H9 (cell line): ENCODE measurements around the gene IBA57. TPM values are rescaled to one million over a fixed set of nuclear protein-coding genes. Genes with fewer than 3 reads are reported as not detected.
"Not testable (repeated sequence)": the region's sequence is repeated elsewhere in the genome, so short reads cannot be mapped to it uniquely, and the experiment has no call there.

Source experiments
- DNase-seq: peaks from one replicate; pipeline ENCODE4 v3.0.0-alpha.2; 2017
- H2AFZ ChIP-seq: one replicate; pipeline ENCODE4 v1.6.1; 2013; ENCODE audit warnings: mild to moderate bottlenecking, low read length, control low read depth, moderate library complexity
- H2AK5ac ChIP-seq: 2 replicates; pipeline ENCODE4 v1.6.1; 2013; ENCODE audit warnings: low read length, control low read depth, mixed read lengths; ENCODE audit not compliant: insufficient read length
- H2BK120ac ChIP-seq: one replicate; pipeline ENCODE4 v1.6.1; 2013; ENCODE audit warnings: low read depth, mild to moderate bottlenecking, low read length, control low read depth, inconsistent platforms; ENCODE audit not compliant: poor library complexity, severe bottlenecking
- H2BK12ac ChIP-seq: 2 replicates; pipeline ENCODE4 v1.6.1; 2013; ENCODE audit warnings: low read length, control low read depth, mixed read lengths, low read depth; ENCODE audit not compliant: insufficient read length
- H2BK15ac ChIP-seq: 2 replicates; pipeline ENCODE4 v1.6.1; 2013; ENCODE audit warnings: low read depth, low read length, control low read depth
- H2BK20ac ChIP-seq: one replicate; pipeline ENCODE4 v1.6.1; 2013; ENCODE audit warnings: low read depth, mild to moderate bottlenecking, low read length, control low read depth, inconsistent platforms; ENCODE audit not compliant: poor library complexity, severe bottlenecking
- H2BK5ac ChIP-seq: 2 replicates; pipeline ENCODE4 v1.6.1; 2013; ENCODE audit warnings: low read length, control low read depth, mixed read lengths; ENCODE audit not compliant: insufficient read length
- H3K14ac ChIP-seq: 2 replicates; pipeline ENCODE4 v1.6.1; 2013; ENCODE audit warnings: low read length, control low read depth; ENCODE audit not compliant: insufficient read depth
- H3K18ac ChIP-seq: 2 replicates; pipeline ENCODE4 v1.6.1; 2013; ENCODE audit warnings: low read depth, mild to moderate bottlenecking, mixed read lengths, low read length, control low read depth; ENCODE audit not compliant: insufficient read length
- H3K23ac ChIP-seq: 2 replicates; pipeline ENCODE4 v1.6.1; 2013; ENCODE audit warnings: low read length, control low read depth, mixed read lengths, low read depth; ENCODE audit not compliant: insufficient read length
- H3K23me2 ChIP-seq: 2 replicates; pipeline ENCODE4 v1.6.1; 2013; ENCODE audit warnings: low read depth, mild to moderate bottlenecking, mixed read lengths, low read length, control low read depth; ENCODE audit not compliant: insufficient read length, poor library complexity, severe bottlenecking
- H3K27ac ChIP-seq: 2 replicates; pipeline ENCODE4 v1.5.1; 2013; ENCODE audit warnings: low read length, control low read depth, mixed read lengths, low read depth; ENCODE audit not compliant: insufficient read length
- H3K27me3 ChIP-seq: 2 replicates; pipeline ENCODE4 v1.6.1; 2013; ENCODE audit warnings: low read length, control low read depth, inconsistent platforms; ENCODE audit not compliant: insufficient read depth
- H3K4ac ChIP-seq: 2 replicates; pipeline ENCODE4 v1.6.1; 2013; ENCODE audit warnings: low read depth, mild to moderate bottlenecking, control low read depth, inconsistent platforms, low read length, moderate library complexity
- H3K4me1 ChIP-seq: 2 replicates; pipeline ENCODE4 v1.6.1; 2013; ENCODE audit warnings: low read length, control low read depth, inconsistent platforms; ENCODE audit not compliant: insufficient read depth
- H3K4me2 ChIP-seq: 2 replicates; pipeline ENCODE4 v1.6.1; 2013; ENCODE audit warnings: low read length, control low read depth, mixed read lengths; ENCODE audit not compliant: insufficient read length, insufficient read depth
- H3K56ac ChIP-seq: 2 replicates; pipeline ENCODE4 v1.6.1; 2013; ENCODE audit warnings: low read depth, mild to moderate bottlenecking, mixed read lengths, low read length, control low read depth; ENCODE audit not compliant: insufficient read length
- H3K79me1 ChIP-seq: 2 replicates; pipeline ENCODE4 v1.6.1; 2013; ENCODE audit warnings: low read depth, mild to moderate bottlenecking, moderate library complexity, low read length, control low read depth, inconsistent platforms; ENCODE audit not compliant: insufficient read depth, poor library complexity, severe bottlenecking
- H3K79me2 ChIP-seq: 2 replicates; pipeline ENCODE4 v1.6.1; 2013; ENCODE audit warnings: low read length, control low read depth, inconsistent platforms; ENCODE audit not compliant: insufficient read depth
- H3K9ac ChIP-seq: 2 replicates; pipeline ENCODE4 v1.6.1; 2013; ENCODE audit warnings: low read length, control low read depth, mixed read lengths; ENCODE audit not compliant: insufficient read length; ENCODE audit errors: extremely low read depth
- H3K9me3 ChIP-seq: one replicate; pipeline ENCODE4 v1.6.1; 2013; ENCODE audit warnings: low read depth, low read length, inconsistent platforms; ENCODE audit not compliant: control insufficient read depth
- H3T11ph ChIP-seq: one replicate; pipeline ENCODE4 v1.6.1; 2013; ENCODE audit warnings: mild to moderate bottlenecking, low read length, control low read depth, inconsistent platforms
- H4K20me1 ChIP-seq: one replicate; pipeline ENCODE4 v1.6.1; 2013; ENCODE audit not compliant: control insufficient read depth, insufficient read length, insufficient read depth
- H4K5ac ChIP-seq: 2 replicates; pipeline ENCODE4 v1.6.1; 2013; ENCODE audit warnings: low read depth, mild to moderate bottlenecking, mixed read lengths, low read length, control low read depth; ENCODE audit not compliant: insufficient read length
- H4K8ac ChIP-seq: replicated peaks from 2 replicates; pipeline ENCODE4 v1.6.1; 2013; ENCODE audit warnings: low read length, control low read depth, mixed read lengths, low read depth; ENCODE audit not compliant: insufficient read length
- H4K91ac ChIP-seq: 2 replicates; pipeline ENCODE4 v1.6.1; 2013; ENCODE audit warnings: low read depth, mild to moderate bottlenecking, moderate library complexity, mixed read lengths, low read length, control low read depth; ENCODE audit not compliant: insufficient read length
- H3K27ac Mint-ChIP-seq, 3 experiments: 2 replicates in 2 of 3; 3 replicates in 1 of 3; pipeline ENCODE4 v1.8.0; 2020 to 2021; ENCODE audit warnings: mixed read lengths in 3 of 3, mild to moderate bottlenecking in 1 of 3, moderate library complexity in 1 of 3
- H3K27me3 Mint-ChIP-seq: 2 replicates; pipeline ENCODE4 v1.8.0; 2021; ENCODE audit warnings: low read depth, mild to moderate bottlenecking, moderate library complexity, mixed read lengths
- H3K36me3 Mint-ChIP-seq, 3 experiments: 2 replicates in 2 of 3; 3 replicates in 1 of 3; pipeline ENCODE4 v1.8.0; 2020 to 2021; ENCODE audit warnings: low read depth in 3 of 3, mixed read lengths in 3 of 3; ENCODE audit not compliant: insufficient read depth in 1 of 3
- H3K4me1 Mint-ChIP-seq, 2 experiments: 2 replicates each; pipeline ENCODE4 v1.8.0; 2020; ENCODE audit warnings: mixed read lengths in 2 of 2
- H3K4me3 Mint-ChIP-seq, 2 experiments: 2 replicates in 1 of 2; 3 replicates in 1 of 2; pipeline ENCODE4 v1.8.0; 2020 to 2021; ENCODE audit warnings: mild to moderate bottlenecking in 2 of 2, mixed read lengths in 2 of 2, moderate library complexity in 1 of 2
- H3K9me3 Mint-ChIP-seq, 2 experiments: 2 replicates in 1 of 2; 3 replicates in 1 of 2; pipeline ENCODE4 v1.8.0; 2020; ENCODE audit warnings: mild to moderate bottlenecking in 2 of 2, mixed read lengths in 2 of 2, moderate library complexity in 1 of 2
- WGBS: extraction: QIAGEN DNeasy Blood & Tissue Kit; methylation state at CpG from one replicate; pipeline ENCODE4 v1.1.7; 2013; ENCODE audit warnings: missing lambda C conversion rate, low lambda C conversion rate, mixed read lengths; ENCODE audit not compliant: insufficient read length; ENCODE audit errors: extremely low coverage; 5-methylcytosine and 5-hydroxymethylcytosine counted together
- total RNA-seq: library from RNA; stranded (reverse); gene quantifications from 2 replicates; pipeline ENCODE4 v1.2.1, GENCODE V29; 2021
- TF ChIP-seq, protein P1 (sequence below): fragments of 200-600 bp; sonication (generic); conservative IDR thresholded peaks from 3 replicates; pipeline ENCODE4 v1.8.0; 2021; ENCODE audit warnings: antibody characterized with exemption, mild to moderate bottlenecking

The IBA57 gene
- total RNA-seq, 1 experiment from 2014 or later = 12.6 TPM

DNA sequence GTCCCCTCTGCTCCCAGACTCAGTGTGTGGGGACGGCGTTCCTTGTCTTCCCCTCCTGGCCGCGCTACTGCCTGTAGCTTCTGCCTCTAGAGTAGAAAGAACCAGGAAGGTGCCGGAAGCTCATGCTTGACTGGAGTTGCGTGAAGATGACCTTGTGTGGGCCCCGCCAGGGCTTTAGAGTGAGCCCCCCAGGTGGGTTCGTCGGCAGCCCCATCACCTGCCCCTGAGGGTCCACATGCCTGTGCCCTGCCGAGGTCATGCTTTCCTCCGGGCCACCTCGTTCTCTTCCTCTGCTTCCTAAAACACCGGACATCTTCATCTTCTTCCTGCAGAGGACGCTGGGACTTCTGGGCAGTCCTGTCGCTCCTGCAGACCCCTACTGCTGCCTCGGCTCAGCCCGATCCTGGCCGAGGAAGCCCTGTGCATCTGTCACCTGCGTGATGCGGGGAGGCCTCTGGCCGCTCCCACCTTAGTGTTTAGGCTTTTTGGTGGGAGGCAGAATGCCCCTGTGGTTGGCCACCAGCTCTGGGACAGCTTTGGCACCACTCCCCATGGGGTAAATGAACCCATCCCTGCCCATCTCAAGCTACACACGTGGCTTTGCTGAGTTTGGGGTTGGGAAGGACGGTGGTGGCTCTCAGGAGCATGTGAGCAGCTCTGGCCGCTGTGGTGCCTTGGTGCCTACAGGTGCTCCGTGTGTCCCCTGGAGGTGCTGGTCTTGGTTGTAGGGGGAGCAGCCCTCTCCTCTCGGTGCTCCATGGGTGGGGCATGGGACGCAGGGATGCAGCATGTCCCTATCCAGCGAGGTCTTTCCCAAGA is 54.6 kb downstream of the IBA57 start:
- Histone ChIP-seq H3K23me2 (no peaks in the 10 kb centered on the region), H2BK15ac (no peak overlapping the region), H3K9me3 (no peaks in the 10 kb centered on the region), H2AFZ (no peak overlapping the region), H3T11ph (no peak overlapping the region), H2BK12ac (no peak overlapping the region), H3K9ac (no peak overlapping the region), H3K23ac (no peak overlapping the region), H4K91ac (no peak overlapping the region), H2BK5ac (no peak overlapping the region), H3K27me3 (no peaks in the 10 kb centered on the region), H3K4ac (no peak overlapping the region), H3K79me2 (no peaks in the 10 kb centered on the region), H3K4me1 (no peaks in the 10 kb centered on the region), H2BK120ac (no peak overlapping the region), H4K8ac (no peak overlapping the region), H4K5ac (no peak overlapping the region), H3K4me2 (no peak overlapping the region), H3K18ac (no peak overlapping the region), H3K27ac (no peak overlapping the region), H4K20me1 (no peaks in the 10 kb centered on the region), H2BK20ac (no peak overlapping the region), H2AK5ac (no peak overlapping the region), H3K14ac (no peak overlapping the region), H3K79me1 (no peaks in the 10 kb centered on the region), H3K56ac (no peak overlapping the region)
- no CpG with 5 or more reads among the region's 28 CpGs for whole genome bisulfite sequencing
- peaks cover 55 to 87% (median 84%) of the 10 kb centered on the region in 3 experiments for H3K36me3 Mint-ChIP-seq
- peaks cover 0 to 2% of the 10 kb centered on the region in 2 experiments; a peak in 1 of 4 replicates for H3K4me1 Mint-ChIP-seq
- no peaks in the 10 kb centered on the region for H3K27me3 Mint-ChIP-seq
- TF ChIP-seq, protein P1, sequence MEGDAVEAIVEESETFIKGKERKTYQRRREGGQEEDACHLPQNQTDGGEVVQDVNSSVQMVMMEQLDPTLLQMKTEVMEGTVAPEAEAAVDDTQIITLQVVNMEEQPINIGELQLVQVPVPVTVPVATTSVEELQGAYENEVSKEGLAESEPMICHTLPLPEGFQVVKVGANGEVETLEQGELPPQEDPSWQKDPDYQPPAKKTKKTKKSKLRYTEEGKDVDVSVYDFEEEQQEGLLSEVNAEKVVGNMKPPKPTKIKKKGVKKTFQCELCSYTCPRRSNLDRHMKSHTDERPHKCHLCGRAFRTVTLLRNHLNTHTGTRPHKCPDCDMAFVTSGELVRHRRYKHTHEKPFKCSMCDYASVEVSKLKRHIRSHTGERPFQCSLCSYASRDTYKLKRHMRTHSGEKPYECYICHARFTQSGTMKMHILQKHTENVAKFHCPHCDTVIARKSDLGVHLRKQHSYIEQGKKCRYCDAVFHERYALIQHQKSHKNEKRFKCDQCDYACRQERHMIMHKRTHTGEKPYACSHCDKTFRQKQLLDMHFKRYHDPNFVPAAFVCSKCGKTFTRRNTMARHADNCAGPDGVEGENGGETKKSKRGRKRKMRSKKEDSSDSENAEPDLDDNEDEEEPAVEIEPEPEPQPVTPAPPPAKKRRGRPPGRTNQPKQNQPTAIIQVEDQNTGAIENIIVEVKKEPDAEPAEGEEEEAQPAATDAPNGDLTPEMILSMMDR = no peak
- no peak overlapping the region for H3K4me3 Mint-ChIP-seq
- no peak for DNase-seq
- no peak overlapping the region for H3K27ac Mint-ChIP-seq
- H3K9me3 Mint-ChIP-seq = peaks cover 0 to 6% of the 10 kb centered on the region in 2 experiments; a peak in 1 of 5 replicates

DNA sequence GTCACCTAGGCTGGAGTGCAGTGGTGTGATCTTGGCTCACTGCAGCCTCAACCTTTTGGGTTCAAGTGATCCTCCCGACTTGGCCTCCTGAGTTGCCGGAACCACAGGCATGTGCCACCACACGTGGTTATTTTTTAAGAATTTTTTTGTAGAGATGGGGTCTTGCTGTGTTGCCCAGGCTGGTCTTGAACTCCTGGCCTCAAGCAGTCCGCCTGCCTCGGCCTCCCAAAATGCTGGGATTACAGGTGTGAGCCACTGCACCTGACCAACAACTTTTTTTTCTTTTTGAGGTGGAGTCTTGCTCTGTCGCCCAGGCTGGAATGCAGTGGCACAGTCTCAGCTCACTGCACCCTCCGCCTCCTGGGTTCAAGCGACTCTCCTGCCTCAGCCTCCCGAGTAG is 55.5 kb downstream of the IBA57 start:
- H2BK5ac ChIP-seq, H2BK20ac ChIP-seq, H4K5ac ChIP-seq, H3K23me2 ChIP-seq, H3K27ac Mint-ChIP-seq, H2AK5ac ChIP-seq, H3K23ac ChIP-seq, H4K8ac ChIP-seq, H3T11ph ChIP-seq, H4K91ac ChIP-seq, DNase-seq, H2BK12ac ChIP-seq, H3K79me1 ChIP-seq, H3K4me1 ChIP-seq, H4K20me1 ChIP-seq, H3K27me3 Mint-ChIP-seq, H3K9me3 ChIP-seq, H3K79me2 ChIP-seq, H3K9ac ChIP-seq, H3K18ac ChIP-seq, H3K4me1 Mint-ChIP-seq, H2AFZ ChIP-seq, H2BK15ac ChIP-seq, H3K14ac ChIP-seq, H3K9me3 Mint-ChIP-seq, H3K4me3 Mint-ChIP-seq, H3K4me2 ChIP-seq, H3K56ac ChIP-seq, H2BK120ac ChIP-seq, H3K4ac ChIP-seq, H3K27ac ChIP-seq, H3K27me3 ChIP-seq: not testable (repeated sequence)
- WGBS = no CpG with 5 or more reads among the region's 9 CpGs
- H3K36me3 Mint-ChIP-seq = peaks cover 58 to 88% (median 87%) of the 10 kb centered on the region in 3 experiments
